ENCODE measurements around the gene TEX10.
"Not testable (repeated sequence)": the region's sequence is repeated elsewhere in the genome, so short reads cannot be mapped to it uniquely, and the experiment has no call there.

TEX10 gene

GRCh38 chr9:100351508-100351907, 1.2 kb downstream of the TEX10 start:
- intact Hi-C loops (cut with DNase I): loop anchor here (5.0 kb wide), 1 partner anchor 61 kb away; no protein-coding TSS in a partner anchor
- no peak for DNase-seq

- DNase-seq: no peak
- intact Hi-C loops (cut with DNase I): loop anchor here (5.0 kb wide), 1 partner anchor 62 kb away; no protein-coding TSS in a partner anchor
Observed at GRCh38 chr9:100350188-100350587, 2.6 kb downstream of the TEX10 start.

GRCh38 chr9:100346836-100347235, 5.9 kb downstream of the TEX10 start:
- intact Hi-C loops (cut with DNase I): no loop called here
- DNase-seq: no peak

GRCh38 chr9:100341889-100342288, 10.9 kb downstream of the TEX10 start:
- DNase-seq: no peak
- intact Hi-C loops (cut with DNase I): no loop called here

- DNase-seq: no peak
- intact Hi-C loops (cut with DNase I): no loop called here
Observed at GRCh38 chr9:100340224-100340623, 12.5 kb downstream of the TEX10 start.

GRCh38 chr9:100338736-100339135, 14.0 kb downstream of the TEX10 start:
- intact Hi-C loops (cut with DNase I): not testable (repeated sequence)

GRCh38 chr9:100324594-100325200, 28.0 kb downstream of the TEX10 start:
- DNase-seq: no peak
- intact Hi-C loops (cut with DNase I): loop anchor here (5.0 kb wide), 3 partner anchors 297 to 1142 kb away; no protein-coding TSS in a partner anchor

More at GRCh38 chr9:100338736-100339135, 14.0 kb downstream of the TEX10 start:
- DNase-seq: not testable (repeated sequence)

GRCh38 chr9:100322954-100323536, 29.7 kb downstream of the TEX10 start:
- intact Hi-C loops (cut with DNase I): loop anchor here (2.0 to 5.0 kb wide), 4 partner anchors 296 to 1141 kb away; no protein-coding TSS in a partner anchor
- DNase-seq: peak in 2 of 10 donors; percentile 17 to 35

GRCh38 chr9:100317706-100318105, 35.0 kb downstream of the TEX10 start:
- no peak for DNase-seq
- intact Hi-C loops (cut with DNase I): no loop called here

GRCh38 chr9:100315561-100315960, 37.2 kb downstream of the TEX10 start:
- DNase-seq: no peak
- intact Hi-C loops (cut with DNase I): no loop called here

GRCh38 chr9:100309992-100310391, 42.8 kb downstream of the TEX10 start:
- DNase-seq: no peak
- intact Hi-C loops (cut with DNase I): no loop called here

- intact Hi-C loops (cut with DNase I): no loop called here
Observed at GRCh38 chr9:100308965-100309564, 43.7 kb downstream of the TEX10 start.

GRCh38 chr9:100307080-100307479, 45.7 kb downstream of the TEX10 start:
- intact Hi-C loops (cut with DNase I): no loop called here

More at GRCh38 chr9:100308965-100309564, 43.7 kb downstream of the TEX10 start:
- DNase-seq: no peak

GRCh38 chr9:100306283-100306682, 46.5 kb downstream of the TEX10 start:
- intact Hi-C loops (cut with DNase I): no loop called here
- DNase-seq: no peak

More at GRCh38 chr9:100307080-100307479, 45.7 kb downstream of the TEX10 start:
- no peak for DNase-seq

- DNase-seq: no peak
- intact Hi-C loops (cut with DNase I): no loop called here
Observed at GRCh38 chr9:100303747-100304146, 49.0 kb downstream of the TEX10 start.

GRCh38 chr9:100298378-100298777, 54.4 kb downstream of the TEX10 start:
- intact Hi-C loops (cut with DNase I): no loop called here
- DNase-seq: no peak

GRCh38 chr9:100296407-100296806, 56.3 kb downstream of the TEX10 start:
- intact Hi-C loops (cut with DNase I): no loop called here
- no peak for DNase-seq

GRCh38 chr9:100295240-100295639, 57.5 kb downstream of the TEX10 start:
- DNase-seq: no peak
- intact Hi-C loops (cut with DNase I): no loop called here

- intact Hi-C loops (cut with DNase I): no loop called here
- DNase-seq: peak in 1 of 10 donors; percentile 70
Observed at GRCh38 chr9:100294806-100295205, 57.9 kb downstream of the TEX10 start.

GRCh38 chr9:100294341-100294740, 58.4 kb downstream of the TEX10 start:
- DNase-seq: no peak
- intact Hi-C loops (cut with DNase I): no loop called here

GRCh38 chr9:100292414-100292813, 60.3 kb downstream of the TEX10 start:
- intact Hi-C loops (cut with DNase I): no loop called here
- peak in 2 of 10 donors; percentile 52 to 71 for DNase-seq

- DNase-seq: no peak
- intact Hi-C loops (cut with DNase I): no loop called here
Observed at GRCh38 chr9:100290714-100291113, 62.0 kb downstream of the TEX10 start.
